GM23338 (cell line): ENCODE data around the gene NFIA. TPM values are rescaled to one million over a fixed set of nuclear protein-coding genes. Genes with fewer than 3 reads are reported as not detected.

Experiments
- ATAC-seq: fragments of 200-7000 bp; cut with Tn5 transposase; 3 replicates; pipeline ENCODE4 v1.9.1; 2020
- DNase-seq: peaks from one replicate; pipeline ENCODE4 v3.0.0-alpha.2; 2015; ENCODE audit warnings: low spot score
- H2AFZ ChIP-seq: fragments of 200-600 bp; sonication (generic); 2 replicates; pipeline ENCODE4 v1.8.0; 2016; ENCODE audit warnings: antibody characterized with exemption, mild to moderate bottlenecking, moderate library complexity
- H3F3A ChIP-seq: fragments of 200-600 bp; sonication (generic); replicated peaks from 2 replicates; pipeline ENCODE4 v1.8.0; 2017; ENCODE audit warnings: antibody characterized with exemption, mixed run types, low read depth
- H3K27ac ChIP-seq: fragments of 200-600 bp; sonication (generic); 2 replicates; pipeline ENCODE4 v1.6.1; 2016; ENCODE audit warnings: low read depth
- H3K27me3 ChIP-seq: fragments of 200-600 bp; sonication (generic); 2 replicates; pipeline ENCODE4 v1.8.0; 2016; ENCODE audit warnings: mild to moderate bottlenecking, mixed run types, moderate library complexity; ENCODE audit not compliant: insufficient read depth
- H3K36me3 ChIP-seq: fragments of 200-600 bp; sonication (generic); 2 replicates; pipeline ENCODE4 v1.8.0; 2016; ENCODE audit warnings: mild to moderate bottlenecking; ENCODE audit not compliant: insufficient read depth
- H3K4me1 ChIP-seq: fragments of 200-600 bp; sonication (generic); 2 replicates; pipeline ENCODE4 v1.8.0; 2016; ENCODE audit warnings: mild to moderate bottlenecking, moderate library complexity; ENCODE audit not compliant: insufficient read depth
- H3K4me2 ChIP-seq: fragments of 200-600 bp; sonication (generic); 2 replicates; pipeline ENCODE4 v1.7.1; 2017; ENCODE audit warnings: mixed run types
- H3K4me3 ChIP-seq: fragments of 200-600 bp; sonication (generic); 2 replicates; pipeline ENCODE4 v1.6.1; 2016; ENCODE audit warnings: mixed run types
- H3K79me2 ChIP-seq: fragments of 200-600 bp; sonication (generic); replicated peaks from 2 replicates; pipeline ENCODE4 v1.8.0; 2017; ENCODE audit warnings: mild to moderate bottlenecking; ENCODE audit not compliant: insufficient read depth
- H3K9me2 ChIP-seq: fragments of 200-600 bp; sonication (generic); 2 replicates; pipeline ENCODE4 v1.8.0; 2017; ENCODE audit not compliant: insufficient read depth
- H4K20me1 ChIP-seq: fragments of 200-600 bp; sonication (generic); replicated peaks from 2 replicates; pipeline ENCODE4 v1.8.0; 2017; ENCODE audit warnings: mild to moderate bottlenecking; ENCODE audit not compliant: insufficient read depth
- H3K27ac Mint-ChIP-seq: 2 replicates; pipeline ENCODE4 v1.8.0; 2020; ENCODE audit warnings: inconsistent platforms, mild to moderate bottlenecking, moderate library complexity, mixed read lengths
- H3K27me3 Mint-ChIP-seq: 3 replicates; pipeline ENCODE4 v1.8.0; 2022; ENCODE audit warnings: low read depth, mild to moderate bottlenecking, moderate library complexity, mixed read lengths, inconsistent platforms; ENCODE audit not compliant: insufficient read depth, poor library complexity
- H3K36me3 Mint-ChIP-seq: 3 replicates; pipeline ENCODE4 v1.8.0; 2021; ENCODE audit warnings: low read depth, mild to moderate bottlenecking, inconsistent platforms, moderate library complexity, mixed read lengths
- H3K4me1 Mint-ChIP-seq: 3 replicates; pipeline ENCODE4 v1.8.0; 2020; ENCODE audit warnings: mild to moderate bottlenecking, inconsistent platforms, mixed read lengths
- H3K4me3 Mint-ChIP-seq: 3 replicates; pipeline ENCODE4 v1.8.0; 2021; ENCODE audit warnings: moderate library complexity, mild to moderate bottlenecking, inconsistent platforms, mixed read lengths
- H3K9me3 Mint-ChIP-seq: 3 replicates; pipeline ENCODE4 v1.8.0; 2020; ENCODE audit warnings: moderate library complexity, mild to moderate bottlenecking, inconsistent platforms, mixed read lengths
- CREB1 ChIP-seq: fragments of 250-450 bp; sonication (Bioruptor Pico); IDR thresholded peaks from 2 replicates; pipeline ENCODE4 v1.5.0; 2020; ENCODE audit warnings: low read depth, mild to moderate bottlenecking, moderate library complexity
- JUNB ChIP-seq: IDR thresholded peaks from one replicate; pipeline ENCODE4 v1.6.1; 2016; ENCODE audit warnings: antibody characterized with exemption; ENCODE audit not compliant: unreplicated experiment
- ZNF114 ChIP-seq: fragments of 250-450 bp; sonication (Bioruptor Pico); IDR thresholded peaks from 2 replicates; pipeline ENCODE4 v1.5.0; 2020; ENCODE audit warnings: mild to moderate bottlenecking, moderate library complexity
- ZNF331 ChIP-seq: fragments of 250-450 bp; sonication (Bioruptor Pico); IDR thresholded peaks from 2 replicates; pipeline ENCODE4 v1.5.0; 2020; ENCODE audit warnings: low read depth, mild to moderate bottlenecking, moderate library complexity
- ZNF462 ChIP-seq: fragments of 250-450 bp; sonication (Bioruptor Pico); IDR thresholded peaks from 2 replicates; pipeline ENCODE4 v1.5.0; 2020; ENCODE audit warnings: mild to moderate bottlenecking, moderate library complexity
- polyA plus RNA-seq: library from polyadenylated mRNA; unstranded; fragments of >200 nt; fragmentation: Nextera tagmentation; extraction: Ambion mirVana; gene quantifications from 2 replicates; pipeline ENCODE4 v1.2.1, GENCODE V29; 2016
- total RNA-seq: library from RNA; depleted of rRNA; stranded (reverse); fragments of >200 nt; shearing (Covaris generic); gene quantifications from 2 replicates; pipeline ENCODE4 v1.2.3, GENCODE V29; 2014

Gene NFIA
- total and polyA plus RNA-seq, 2 experiments from 2014 or later: 0.97 to 2.3 TPM

GRCh38 chr1:61391730-61392129 lies 309.4 kb downstream of the NFIA start (continued):
- no peak for TF ChIP-seq ZNF462 (CRISPR knock-in tag)
- no peak for TF ChIP-seq JUNB
- TF ChIP-seq CREB1: no peak

- H3K4me1 ChIP-seq: no peaks in the 10 kb centered on the region
- no peak overlapping the region for H3K27ac Mint-ChIP-seq
- H3F3A ChIP-seq: no peaks in the 10 kb centered on the region
- peaks cover 8% of the 10 kb centered on the region; the same call in 1 of the 2 replicates for H3K9me2 ChIP-seq
- H3K9me3 Mint-ChIP-seq: peaks cover 4% of the 10 kb centered on the region; the same call in 2 of the 3 replicates
- peak; percentile 10 for DNase-seq
- peaks cover 13% of the 10 kb centered on the region; the same call in 1 of the 2 replicates for H3K27me3 ChIP-seq
- TF ChIP-seq ZNF114 (CRISPR knock-in tag): no peak
- no peak for TF ChIP-seq ZNF462 (CRISPR knock-in tag)
- no peak for TF ChIP-seq ZNF331
- H4K20me1 ChIP-seq: no peaks in the 10 kb centered on the region
- no peaks in the 10 kb centered on the region for H3K36me3 Mint-ChIP-seq
- H3K27me3 Mint-ChIP-seq: peaks cover 11% of the 10 kb centered on the region
- H3K4me2 ChIP-seq: no peak overlapping the region
- ATAC-seq: peak; percentile 93
- no peaks in the 10 kb centered on the region for H3K79me2 ChIP-seq
- peaks cover 4% of the 10 kb centered on the region; the same call in 1 of the 3 replicates for H3K4me1 Mint-ChIP-seq
- no peak overlapping the region for H3K27ac ChIP-seq
- no peak overlapping the region for H2AFZ ChIP-seq
- no peak overlapping the region for H3K4me3 Mint-ChIP-seq
- H3K4me3 ChIP-seq: no peak overlapping the region
- H3K36me3 ChIP-seq: no peaks in the 10 kb centered on the region
Observed at GRCh38 chr1:61392409-61393242, 310.3 kb downstream of the NFIA start.
